GM23338 (cell line): ENCODE measurements around the gene SLC45A2. TPM values are rescaled to one million over a fixed set of nuclear protein-coding genes. Genes with fewer than 3 reads are reported as not detected.

Source experiments
- ATAC-seq: fragments of 200-7000 bp; cut with Tn5 transposase; 3 replicates; pipeline ENCODE4 v1.9.1; 2020
- DNase-seq: peaks from one replicate; pipeline ENCODE4 v3.0.0-alpha.2; 2015; ENCODE audit warnings: low spot score
- H2AFZ ChIP-seq: fragments of 200-600 bp; sonication (generic); 2 replicates; pipeline ENCODE4 v1.8.0; 2016; ENCODE audit warnings: antibody characterized with exemption, mild to moderate bottlenecking, moderate library complexity
- H3F3A ChIP-seq: fragments of 200-600 bp; sonication (generic); replicated peaks from 2 replicates; pipeline ENCODE4 v1.8.0; 2017; ENCODE audit warnings: antibody characterized with exemption, mixed run types, low read depth
- H3K27ac ChIP-seq: fragments of 200-600 bp; sonication (generic); 2 replicates; pipeline ENCODE4 v1.6.1; 2016; ENCODE audit warnings: low read depth
- H3K27me3 ChIP-seq: fragments of 200-600 bp; sonication (generic); 2 replicates; pipeline ENCODE4 v1.8.0; 2016; ENCODE audit warnings: mild to moderate bottlenecking, mixed run types, moderate library complexity; ENCODE audit not compliant: insufficient read depth
- H3K36me3 ChIP-seq: fragments of 200-600 bp; sonication (generic); 2 replicates; pipeline ENCODE4 v1.8.0; 2016; ENCODE audit warnings: mild to moderate bottlenecking; ENCODE audit not compliant: insufficient read depth
- H3K4me1 ChIP-seq: fragments of 200-600 bp; sonication (generic); 2 replicates; pipeline ENCODE4 v1.8.0; 2016; ENCODE audit warnings: mild to moderate bottlenecking, moderate library complexity; ENCODE audit not compliant: insufficient read depth
- H3K4me2 ChIP-seq: fragments of 200-600 bp; sonication (generic); 2 replicates; pipeline ENCODE4 v1.7.1; 2017; ENCODE audit warnings: mixed run types
- H3K4me3 ChIP-seq: fragments of 200-600 bp; sonication (generic); 2 replicates; pipeline ENCODE4 v1.6.1; 2016; ENCODE audit warnings: mixed run types
- H3K79me2 ChIP-seq: fragments of 200-600 bp; sonication (generic); replicated peaks from 2 replicates; pipeline ENCODE4 v1.8.0; 2017; ENCODE audit warnings: mild to moderate bottlenecking; ENCODE audit not compliant: insufficient read depth
- H3K9me2 ChIP-seq: fragments of 200-600 bp; sonication (generic); 2 replicates; pipeline ENCODE4 v1.8.0; 2017; ENCODE audit not compliant: insufficient read depth
- H4K20me1 ChIP-seq: fragments of 200-600 bp; sonication (generic); replicated peaks from 2 replicates; pipeline ENCODE4 v1.8.0; 2017; ENCODE audit warnings: mild to moderate bottlenecking; ENCODE audit not compliant: insufficient read depth
- H3K27ac Mint-ChIP-seq: 2 replicates; pipeline ENCODE4 v1.8.0; 2020; ENCODE audit warnings: inconsistent platforms, mild to moderate bottlenecking, moderate library complexity, mixed read lengths
- H3K27me3 Mint-ChIP-seq: 3 replicates; pipeline ENCODE4 v1.8.0; 2022; ENCODE audit warnings: low read depth, mild to moderate bottlenecking, moderate library complexity, mixed read lengths, inconsistent platforms; ENCODE audit not compliant: insufficient read depth, poor library complexity
- H3K36me3 Mint-ChIP-seq: 3 replicates; pipeline ENCODE4 v1.8.0; 2021; ENCODE audit warnings: low read depth, mild to moderate bottlenecking, inconsistent platforms, moderate library complexity, mixed read lengths
- H3K4me1 Mint-ChIP-seq: 3 replicates; pipeline ENCODE4 v1.8.0; 2020; ENCODE audit warnings: mild to moderate bottlenecking, inconsistent platforms, mixed read lengths
- H3K4me3 Mint-ChIP-seq: 3 replicates; pipeline ENCODE4 v1.8.0; 2021; ENCODE audit warnings: moderate library complexity, mild to moderate bottlenecking, inconsistent platforms, mixed read lengths
- H3K9me3 Mint-ChIP-seq: 3 replicates; pipeline ENCODE4 v1.8.0; 2020; ENCODE audit warnings: moderate library complexity, mild to moderate bottlenecking, inconsistent platforms, mixed read lengths
- CREB1 ChIP-seq: fragments of 250-450 bp; sonication (Bioruptor Pico); IDR thresholded peaks from 2 replicates; pipeline ENCODE4 v1.5.0; 2020; ENCODE audit warnings: low read depth, mild to moderate bottlenecking, moderate library complexity
- JUNB ChIP-seq: IDR thresholded peaks from one replicate; pipeline ENCODE4 v1.6.1; 2016; ENCODE audit warnings: antibody characterized with exemption; ENCODE audit not compliant: unreplicated experiment
- ZNF114 ChIP-seq: fragments of 250-450 bp; sonication (Bioruptor Pico); IDR thresholded peaks from 2 replicates; pipeline ENCODE4 v1.5.0; 2020; ENCODE audit warnings: mild to moderate bottlenecking, moderate library complexity
- ZNF331 ChIP-seq: fragments of 250-450 bp; sonication (Bioruptor Pico); IDR thresholded peaks from 2 replicates; pipeline ENCODE4 v1.5.0; 2020; ENCODE audit warnings: low read depth, mild to moderate bottlenecking, moderate library complexity
- polyA plus RNA-seq: library from polyadenylated mRNA; unstranded; fragments of >200 nt; fragmentation: Nextera tagmentation; extraction: Ambion mirVana; gene quantifications from 2 replicates; pipeline ENCODE4 v1.2.1, GENCODE V29; 2016
- total RNA-seq: library from RNA; depleted of rRNA; stranded (reverse); fragments of >200 nt; shearing (Covaris generic); gene quantifications from 2 replicates; pipeline ENCODE4 v1.2.3, GENCODE V29; 2014
- TF ChIP-seq, protein P1 (sequence below), 2 experiments: fragments of 200-600 bp in 1 of 2; sonication (generic) in 1 of 2; conservative IDR thresholded peaks; 2 replicates each; pipeline versions ENCODE4 v1.5.1 to v1.6.1; 2016 to 2017; ENCODE audit warnings: antibody characterized with exemption in 2 of 2, low read depth in 2 of 2, mild to moderate bottlenecking in 2 of 2, moderate library complexity in 1 of 2
- TF ChIP-seq, protein P2 (sequence below): IDR thresholded peaks from one replicate; pipeline ENCODE4 v1.6.1; 2018; ENCODE audit warnings: antibody characterized with exemption; ENCODE audit not compliant: unreplicated experiment
- TF ChIP-seq, protein P3 (sequence below): fragments of 250-450 bp; sonication (Bioruptor Pico); IDR thresholded peaks from 2 replicates; pipeline ENCODE4 v1.5.0; 2020; ENCODE audit warnings: mild to moderate bottlenecking, moderate library complexity

Gene SLC45A2
- total and polyA plus RNA-seq, 2 experiments from 2014 or later = not detected

DNA sequence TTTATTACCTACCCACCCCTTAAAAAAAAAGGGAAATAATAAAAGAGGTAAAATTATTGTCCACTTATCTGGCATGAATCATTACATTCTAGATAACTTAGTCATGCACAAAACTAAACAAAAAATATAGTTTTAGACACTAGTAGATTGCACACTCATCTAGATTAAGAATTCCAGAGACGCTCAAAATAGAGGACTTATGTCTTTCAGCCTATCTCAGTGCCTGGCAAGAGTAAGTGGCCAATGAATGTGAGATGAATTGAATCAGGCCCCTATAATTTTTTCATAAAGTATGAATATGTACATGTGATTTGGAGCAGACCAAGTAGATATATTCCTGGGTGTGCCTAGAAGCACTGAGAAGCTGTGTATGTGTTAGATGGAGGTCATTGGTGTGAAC, 50.3 kb downstream of the SLC45A2 start:
- Histone ChIP-seq H4K20me1 (no peaks in the 10 kb centered on the region), H3K9me2 (peaks cover 11% of the 10 kb centered on the region), H2AFZ (no peak overlapping the region), H3K27me3 (peaks cover 15% of the 10 kb centered on the region), H3F3A (no peaks in the 10 kb centered on the region), H3K27ac (no peak overlapping the region), H3K4me2 (no peak overlapping the region), H3K4me3 (no peak overlapping the region), H3K36me3 (no peaks in the 10 kb centered on the region), H3K79me2 (no peaks in the 10 kb centered on the region), H3K4me1 (peaks cover 29% of the 10 kb centered on the region)
- no peak for TF ChIP-seq JUNB
- TF ChIP-seq, protein P1, sequence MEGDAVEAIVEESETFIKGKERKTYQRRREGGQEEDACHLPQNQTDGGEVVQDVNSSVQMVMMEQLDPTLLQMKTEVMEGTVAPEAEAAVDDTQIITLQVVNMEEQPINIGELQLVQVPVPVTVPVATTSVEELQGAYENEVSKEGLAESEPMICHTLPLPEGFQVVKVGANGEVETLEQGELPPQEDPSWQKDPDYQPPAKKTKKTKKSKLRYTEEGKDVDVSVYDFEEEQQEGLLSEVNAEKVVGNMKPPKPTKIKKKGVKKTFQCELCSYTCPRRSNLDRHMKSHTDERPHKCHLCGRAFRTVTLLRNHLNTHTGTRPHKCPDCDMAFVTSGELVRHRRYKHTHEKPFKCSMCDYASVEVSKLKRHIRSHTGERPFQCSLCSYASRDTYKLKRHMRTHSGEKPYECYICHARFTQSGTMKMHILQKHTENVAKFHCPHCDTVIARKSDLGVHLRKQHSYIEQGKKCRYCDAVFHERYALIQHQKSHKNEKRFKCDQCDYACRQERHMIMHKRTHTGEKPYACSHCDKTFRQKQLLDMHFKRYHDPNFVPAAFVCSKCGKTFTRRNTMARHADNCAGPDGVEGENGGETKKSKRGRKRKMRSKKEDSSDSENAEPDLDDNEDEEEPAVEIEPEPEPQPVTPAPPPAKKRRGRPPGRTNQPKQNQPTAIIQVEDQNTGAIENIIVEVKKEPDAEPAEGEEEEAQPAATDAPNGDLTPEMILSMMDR (conservative IDR thresholded peaks at IDR 0.05; ENCODE audit: low read depth in 2 of 2) = no peak
- no peak for TF ChIP-seq CREB1 (CRISPR knock-in tag)
- no peak for TF ChIP-seq ZNF331 (CRISPR knock-in tag)
- no peak for TF ChIP-seq ZNF114 (CRISPR knock-in tag)
- H3K4me1 Mint-ChIP-seq = peaks cover 34% of the 10 kb centered on the region
- DNase-seq = no peak
- no peak for ATAC-seq
- no peaks in the 10 kb centered on the region for H3K9me3 Mint-ChIP-seq
- no peak overlapping the region for H3K27ac Mint-ChIP-seq
- H3K36me3 Mint-ChIP-seq = no peaks in the 10 kb centered on the region
- H3K27me3 Mint-ChIP-seq = peaks cover 14% of the 10 kb centered on the region
- H3K4me3 Mint-ChIP-seq = no peak overlapping the region

DNA sequence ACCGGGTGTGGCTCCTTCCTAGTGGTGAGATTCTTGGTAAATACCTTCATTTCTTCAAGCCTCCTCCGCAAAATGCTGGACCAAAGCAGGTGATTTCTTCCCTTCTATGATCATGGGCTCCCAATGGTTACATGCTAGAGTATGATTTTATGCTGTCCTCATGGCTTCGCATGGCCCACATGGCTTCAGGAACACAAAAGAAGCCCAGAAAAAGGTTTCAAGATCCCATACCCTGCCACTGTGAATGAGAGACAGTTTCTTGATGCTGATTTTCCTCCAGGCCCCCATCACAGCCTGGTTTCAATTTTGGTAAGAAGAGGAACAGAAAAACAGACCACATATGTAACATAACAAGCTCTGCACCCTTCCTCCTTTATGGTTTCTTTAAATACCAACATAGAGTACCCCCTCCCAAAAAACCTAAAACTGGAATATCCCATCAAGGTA, 50.7 kb downstream of the SLC45A2 start:
- Mint-ChIP-seq H3K36me3 (no peaks in the 10 kb centered on the region), H3K4me3 (no peak overlapping the region), H3K9me3 (no peaks in the 10 kb centered on the region), H3K27ac (no peak overlapping the region), H3K4me1 (peaks cover 36% of the 10 kb centered on the region), H3K27me3 (peaks cover 13% of the 10 kb centered on the region)
- no peak for DNase-seq
- H3K27ac ChIP-seq = no peak overlapping the region
- H3K79me2 ChIP-seq = no peaks in the 10 kb centered on the region
- H3K4me1 ChIP-seq = peaks cover 33% of the 10 kb centered on the region
- H3K36me3 ChIP-seq = no peaks in the 10 kb centered on the region
- H3K4me3 ChIP-seq = no peak overlapping the region
- H2AFZ ChIP-seq = no peak overlapping the region
- no peak for ATAC-seq
- peaks cover 13% of the 10 kb centered on the region for H3K9me2 ChIP-seq
- H4K20me1 ChIP-seq = no peaks in the 10 kb centered on the region
- H3F3A ChIP-seq = no peaks in the 10 kb centered on the region
- no peak overlapping the region for H3K4me2 ChIP-seq
- peaks cover 15% of the 10 kb centered on the region for H3K27me3 ChIP-seq
- no peak for TF ChIP-seq CREB1 (CRISPR knock-in tag)
- TF ChIP-seq, protein P2, sequence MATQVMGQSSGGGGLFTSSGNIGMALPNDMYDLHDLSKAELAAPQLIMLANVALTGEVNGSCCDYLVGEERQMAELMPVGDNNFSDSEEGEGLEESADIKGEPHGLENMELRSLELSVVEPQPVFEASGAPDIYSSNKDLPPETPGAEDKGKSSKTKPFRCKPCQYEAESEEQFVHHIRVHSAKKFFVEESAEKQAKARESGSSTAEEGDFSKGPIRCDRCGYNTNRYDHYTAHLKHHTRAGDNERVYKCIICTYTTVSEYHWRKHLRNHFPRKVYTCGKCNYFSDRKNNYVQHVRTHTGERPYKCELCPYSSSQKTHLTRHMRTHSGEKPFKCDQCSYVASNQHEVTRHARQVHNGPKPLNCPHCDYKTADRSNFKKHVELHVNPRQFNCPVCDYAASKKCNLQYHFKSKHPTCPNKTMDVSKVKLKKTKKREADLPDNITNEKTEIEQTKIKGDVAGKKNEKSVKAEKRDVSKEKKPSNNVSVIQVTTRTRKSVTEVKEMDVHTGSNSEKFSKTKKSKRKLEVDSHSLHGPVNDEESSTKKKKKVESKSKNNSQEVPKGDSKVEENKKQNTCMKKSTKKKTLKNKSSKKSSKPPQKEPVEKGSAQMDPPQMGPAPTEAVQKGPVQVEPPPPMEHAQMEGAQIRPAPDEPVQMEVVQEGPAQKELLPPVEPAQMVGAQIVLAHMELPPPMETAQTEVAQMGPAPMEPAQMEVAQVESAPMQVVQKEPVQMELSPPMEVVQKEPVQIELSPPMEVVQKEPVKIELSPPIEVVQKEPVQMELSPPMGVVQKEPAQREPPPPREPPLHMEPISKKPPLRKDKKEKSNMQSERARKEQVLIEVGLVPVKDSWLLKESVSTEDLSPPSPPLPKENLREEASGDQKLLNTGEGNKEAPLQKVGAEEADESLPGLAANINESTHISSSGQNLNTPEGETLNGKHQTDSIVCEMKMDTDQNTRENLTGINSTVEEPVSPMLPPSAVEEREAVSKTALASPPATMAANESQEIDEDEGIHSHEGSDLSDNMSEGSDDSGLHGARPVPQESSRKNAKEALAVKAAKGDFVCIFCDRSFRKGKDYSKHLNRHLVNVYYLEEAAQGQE = no peak
- TF ChIP-seq, protein P3, sequence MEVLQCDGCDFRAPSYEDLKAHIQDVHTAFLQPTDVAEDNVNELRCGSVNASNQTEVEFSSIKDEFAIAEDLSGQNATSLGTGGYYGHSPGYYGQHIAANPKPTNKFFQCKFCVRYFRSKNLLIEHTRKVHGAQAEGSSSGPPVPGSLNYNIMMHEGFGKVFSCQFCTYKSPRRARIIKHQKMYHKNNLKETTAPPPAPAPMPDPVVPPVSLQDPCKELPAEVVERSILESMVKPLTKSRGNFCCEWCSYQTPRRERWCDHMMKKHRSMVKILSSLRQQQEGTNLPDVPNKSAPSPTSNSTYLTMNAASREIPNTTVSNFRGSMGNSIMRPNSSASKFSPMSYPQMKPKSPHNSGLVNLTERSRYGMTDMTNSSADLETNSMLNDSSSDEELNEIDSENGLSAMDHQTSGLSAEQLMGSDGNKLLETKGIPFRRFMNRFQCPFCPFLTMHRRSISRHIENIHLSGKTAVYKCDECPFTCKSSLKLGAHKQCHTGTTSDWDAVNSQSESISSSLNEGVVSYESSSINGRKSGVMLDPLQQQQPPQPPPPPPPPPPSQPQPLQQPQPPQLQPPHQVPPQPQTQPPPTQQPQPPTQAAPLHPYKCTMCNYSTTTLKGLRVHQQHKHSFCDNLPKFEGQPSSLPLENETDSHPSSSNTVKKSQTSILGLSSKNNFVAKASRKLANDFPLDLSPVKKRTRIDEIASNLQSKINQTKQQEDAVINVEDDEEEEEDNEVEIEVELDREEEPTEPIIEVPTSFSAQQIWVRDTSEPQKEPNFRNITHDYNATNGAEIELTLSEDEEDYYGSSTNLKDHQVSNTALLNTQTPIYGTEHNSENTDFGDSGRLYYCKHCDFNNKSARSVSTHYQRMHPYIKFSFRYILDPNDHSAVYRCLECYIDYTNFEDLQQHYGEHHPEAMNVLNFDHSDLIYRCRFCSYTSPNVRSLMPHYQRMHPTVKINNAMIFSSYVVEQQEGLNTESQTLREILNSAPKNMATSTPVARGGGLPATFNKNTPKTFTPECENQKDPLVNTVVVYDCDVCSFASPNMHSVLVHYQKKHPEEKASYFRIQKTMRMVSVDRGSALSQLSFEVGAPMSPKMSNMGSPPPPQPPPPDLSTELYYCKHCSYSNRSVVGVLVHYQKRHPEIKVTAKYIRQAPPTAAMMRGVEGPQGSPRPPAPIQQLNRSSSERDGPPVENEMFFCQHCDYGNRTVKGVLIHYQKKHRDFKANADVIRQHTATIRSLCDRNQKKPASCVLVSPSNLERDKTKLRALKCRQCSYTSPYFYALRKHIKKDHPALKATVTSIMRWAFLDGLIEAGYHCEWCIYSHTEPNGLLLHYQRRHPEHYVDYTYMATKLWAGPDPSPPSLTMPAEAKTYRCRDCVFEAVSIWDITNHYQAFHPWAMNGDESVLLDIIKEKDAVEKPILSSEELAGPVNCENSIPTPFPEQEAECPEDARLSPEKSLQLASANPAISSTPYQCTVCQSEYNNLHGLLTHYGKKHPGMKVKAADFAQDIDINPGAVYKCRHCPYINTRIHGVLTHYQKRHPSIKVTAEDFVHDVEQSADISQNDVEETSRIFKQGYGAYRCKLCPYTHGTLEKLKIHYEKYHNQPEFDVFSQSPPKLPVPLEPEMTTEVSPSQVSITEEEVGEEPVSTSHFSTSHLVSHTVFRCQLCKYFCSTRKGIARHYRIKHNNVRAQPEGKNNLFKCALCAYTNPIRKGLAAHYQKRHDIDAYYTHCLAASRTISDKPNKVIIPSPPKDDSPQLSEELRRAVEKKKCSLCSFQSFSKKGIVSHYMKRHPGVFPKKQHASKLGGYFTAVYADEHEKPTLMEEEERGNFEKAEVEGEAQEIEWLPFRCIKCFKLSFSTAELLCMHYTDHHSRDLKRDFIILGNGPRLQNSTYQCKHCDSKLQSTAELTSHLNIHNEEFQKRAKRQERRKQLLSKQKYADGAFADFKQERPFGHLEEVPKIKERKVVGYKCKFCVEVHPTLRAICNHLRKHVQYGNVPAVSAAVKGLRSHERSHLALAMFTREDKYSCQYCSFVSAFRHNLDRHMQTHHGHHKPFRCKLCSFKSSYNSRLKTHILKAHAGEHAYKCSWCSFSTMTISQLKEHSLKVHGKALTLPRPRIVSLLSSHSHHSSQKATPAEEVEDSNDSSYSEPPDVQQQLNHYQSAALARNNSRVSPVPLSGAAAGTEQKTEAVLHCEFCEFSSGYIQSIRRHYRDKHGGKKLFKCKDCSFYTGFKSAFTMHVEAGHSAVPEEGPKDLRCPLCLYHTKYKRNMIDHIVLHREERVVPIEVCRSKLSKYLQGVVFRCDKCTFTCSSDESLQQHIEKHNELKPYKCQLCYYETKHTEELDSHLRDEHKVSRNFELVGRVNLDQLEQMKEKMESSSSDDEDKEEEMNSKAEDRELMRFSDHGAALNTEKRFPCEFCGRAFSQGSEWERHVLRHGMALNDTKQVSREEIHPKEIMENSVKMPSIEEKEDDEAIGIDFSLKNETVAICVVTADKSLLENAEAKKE (CRISPR knock-in tag) = no peak
- TF ChIP-seq, protein P1 (conservative IDR thresholded peaks at IDR 0.05; ENCODE audit: low read depth in 2 of 2) = no peak
